ENCODE data around the gene IFNA5. TPM values are rescaled to one million over a fixed set of nuclear protein-coding genes. Genes with fewer than 3 reads are reported as not detected.

The IFNA5 gene
- total and polyA plus RNA-seq, 10 of the 15 experiments (the other 5 are each of a cell fraction or from before 2014, with no cell fraction given), result not detected

- TF ChIP-seq SKIL (IDR thresholded peaks at IDR 0.05; ENCODE audit: low read depth, poor library complexity, severe bottlenecking) (peak; percentile 89), IKZF2 (IDR thresholded peaks at IDR 0.05) (peak; percentile 91 to 92), MLLT1 (IDR thresholded peaks at IDR 0.05) (peak; percentile 85), NFXL1 (IDR thresholded peaks at IDR 0.05; ENCODE audit: borderline replicate concordance) (no peak)
Observed at GRCh38 chr9:21294904-21295538, 10.1 kb downstream of the IFNA5 start (continued).

- Histone ChIP-seq H4K20me1 (ENCODE audit: control insufficient read depth, insufficient read depth) (no peaks in the 10 kb centered on the region), H3K9me3 (replicated peaks; ENCODE audit: control insufficient read depth, insufficient read depth, low read length) (no peaks in the 10 kb centered on the region), H3K4me2 (ENCODE audit: control insufficient read depth, insufficient read depth) (0 out of 2 replicates have a peak overlapping the region, but pooled peaks have one; percentile 33), H3K27ac (ENCODE audit: control insufficient read depth, insufficient read depth) (no peak overlapping the region), H3K9ac (ENCODE audit: control insufficient read depth, insufficient read depth, low read length) (no peak overlapping the region), H3K4me1 (ENCODE audit: control insufficient read depth, insufficient read depth, low read length) (peaks cover 10% of the 10 kb centered on the region), H2AFZ (ENCODE audit: control insufficient read depth, low read depth, low read length) (no peak overlapping the region), H3K36me3 (ENCODE audit: control insufficient read depth in 2 of 2, insufficient read depth in 2 of 2, low read length in 1 of 2) (no peaks in the 10 kb centered on the region), H3K4me3 (no peak overlapping the region), H3K27me3 (replicated peaks in 1 of 2; ENCODE audit: control insufficient read depth in 2 of 2, insufficient read depth in 2 of 2, low read length in 1 of 2) (no peaks in the 10 kb centered on the region; a peak in 1 of 4 replicates), H3K79me2 (ENCODE audit: control insufficient read depth, insufficient read depth, low read length) (no peaks in the 10 kb centered on the region)
- BruUV-seq (replicated peaks), result no TSS peak
- intact Hi-C loops (cut with micrococcal nuclease; ENCODE audit: unreplicated experiment), result no loop called here
- ChIA-PET POLR2A (no interaction called here), SMC1A (ENCODE audit: uncharacterized antibody, unreplicated experiment) (interaction anchor here (1.2 to 2.3 kb wide), 4 partner anchors 9 to 41 kb away, joined by 3 to 7 read pairs (median 5); partner anchors contain the start of gene KLHL9), CTCF (interaction anchor here (1.0 to 3.1 kb wide), 8 partner anchors 8 to 111 kb away, joined by 3 to 15 read pairs (median 4); no protein-coding TSS in a partner anchor), RAD21 (ENCODE audit: unreplicated experiment) (interaction anchor here (1.1 kb wide), 1 partner anchor 26 kb away, joined by 4 read pairs; no protein-coding TSS in a partner anchor)
- DNase-seq (ENCODE audit: low read depth, low spot score) (peak; percentile 15), FAIRE-seq (no peak), ATAC-seq (peak; percentile 66)
- in situ Hi-C loops (cut with MboI), result no loop called here
- no peak for TF ChIP-seq NR2C1 (IDR thresholded peaks at IDR 0.05)
- TF ChIP-seq RAD51 (IDR thresholded peaks at IDR 0.05), result no peak
- 0% methylated on average over 1 of the region's 1 CpG for WGBS (ENCODE audit: insufficient coverage, insufficient replicate concordance, low lambda C conversion rate, missing lambda C conversion rate)
Observed at GRCh38 chr9:21294364-21294774, 10.7 kb downstream of the IFNA5 start.

Data from GM12878 (cell line).